Subcutaneous adipose tissue (tissue), 4 donors: Measurements from ENCODE around the gene CR1L. TPM values are rescaled to one million over a fixed set of nuclear protein-coding genes. Genes with fewer than 3 reads are reported as not detected.

ENCODE experiments used
- CTCF ChIP-seq: fragments of 450-650 bp; IDR thresholded peaks from one replicate; pipeline ENCODE4 v1.5.1; 2016; ENCODE audit warnings: low read depth, mild to moderate bottlenecking, control low read depth, antibody characterized with exemption, moderate library complexity
- total RNA-seq, 4 donors: library from RNA; depleted of rRNA; stranded (reverse); fragments of >200 nt; gene quantifications; one replicate each; pipeline ENCODE4 v1.1.0, GENCODE V29; 2016

Gene CR1L
- total RNA-seq, 4 donors from 2014 or later, result 0.57 to 1.0 TPM; not detected in 2

GRCh38 chr1:207651583-207651982, 6.7 kb downstream of the CR1L start:
- TF ChIP-seq CTCF, result no peak

GRCh38 chr1:207654320-207654719, 9.4 kb downstream of the CR1L start:
- TF ChIP-seq CTCF, result no peak

- no peak for TF ChIP-seq CTCF
Observed at GRCh38 chr1:207658408-207658807, 13.5 kb downstream of the CR1L start.

- no peak for TF ChIP-seq CTCF
Observed at GRCh38 chr1:207658904-207659485, 14.1 kb downstream of the CR1L start.

GRCh38 chr1:207659545-207660153, 14.7 kb downstream of the CR1L start:
- no peak for TF ChIP-seq CTCF

- no peak for TF ChIP-seq CTCF
Observed at GRCh38 chr1:207666342-207666741, 21.4 kb downstream of the CR1L start.

GRCh38 chr1:207669528-207670009, 24.6 kb downstream of the CR1L start:
- no peak for TF ChIP-seq CTCF
